A172 (cell line): Measurements from ENCODE around the gene TBC1D5. TPM values are rescaled to one million over a fixed set of nuclear protein-coding genes. Genes with fewer than 3 reads are reported as not detected.

Experiments
- DNase-seq: peaks from one replicate; pipeline ENCODE4 v3.0.0-alpha.2; 2015; ENCODE audit warnings: low spot score
- total RNA-seq: library from RNA; depleted of rRNA; stranded (reverse); fragments of >200 nt; shearing (Covaris generic); gene quantifications from 2 replicates; pipeline ENCODE4 v1.2.3, GENCODE V29; 2014

The TBC1D5 gene
- total RNA-seq, 1 experiment from 2014 or later = 115 TPM

DNA sequence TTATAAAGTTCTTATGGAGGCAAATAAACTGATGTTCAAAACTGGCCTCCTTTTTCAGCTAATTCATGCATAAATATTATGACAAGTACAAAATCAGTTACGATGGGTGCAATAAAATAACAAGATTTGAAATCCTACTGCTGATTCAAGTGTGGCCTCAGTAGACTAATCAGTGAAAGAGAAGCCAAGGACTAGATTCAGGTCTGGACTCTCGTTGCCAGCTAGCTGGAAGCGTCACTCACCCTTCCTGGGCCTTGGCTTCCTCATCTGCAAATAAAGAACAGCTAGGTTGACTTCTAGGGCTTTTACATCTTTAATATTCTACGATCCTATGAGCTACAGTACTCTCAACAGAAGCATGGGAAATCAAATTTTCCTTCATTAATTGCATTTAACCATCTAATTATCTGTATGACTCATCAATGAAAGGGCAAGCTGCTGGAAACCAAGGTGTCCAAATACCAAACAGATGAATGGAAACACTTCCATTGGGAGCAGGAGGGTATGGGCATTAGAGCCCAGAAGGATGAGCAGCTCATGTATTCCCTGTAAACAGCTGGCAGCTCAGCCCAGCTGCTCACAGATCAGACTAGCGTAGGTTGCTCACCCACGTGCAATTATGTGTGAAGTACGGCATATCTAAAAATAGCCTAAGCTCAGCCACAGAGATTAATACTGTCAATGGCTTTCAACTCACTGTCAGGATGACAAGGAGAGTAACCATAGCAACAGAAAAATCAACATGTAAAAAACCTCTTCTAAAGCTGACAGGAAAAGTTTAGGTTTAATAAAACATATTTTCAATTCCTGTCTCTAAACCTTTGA lies 562.8 kb downstream of the TBC1D5 start:
- no peak for DNase-seq

DNA sequence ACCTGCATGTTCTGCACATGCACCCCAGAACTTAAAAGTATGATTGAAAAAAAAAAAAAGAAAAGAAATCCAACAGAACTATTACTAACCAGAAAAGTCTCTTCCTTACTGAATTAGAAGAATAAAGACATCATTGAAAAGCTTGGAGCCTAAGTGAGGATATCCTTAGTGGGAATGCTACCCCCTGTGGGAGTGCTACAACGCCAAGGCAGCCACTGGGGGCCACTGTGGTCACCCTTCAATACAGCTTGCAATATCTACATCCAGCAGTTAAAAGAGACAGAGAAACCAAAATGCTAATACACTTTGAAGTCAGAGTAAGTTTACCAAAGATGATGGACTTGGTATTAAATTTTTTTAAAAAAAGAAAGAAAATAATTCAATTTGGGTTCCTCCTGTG lies 565.7 kb downstream of the TBC1D5 start:
- DNase-seq = no peak

DNA sequence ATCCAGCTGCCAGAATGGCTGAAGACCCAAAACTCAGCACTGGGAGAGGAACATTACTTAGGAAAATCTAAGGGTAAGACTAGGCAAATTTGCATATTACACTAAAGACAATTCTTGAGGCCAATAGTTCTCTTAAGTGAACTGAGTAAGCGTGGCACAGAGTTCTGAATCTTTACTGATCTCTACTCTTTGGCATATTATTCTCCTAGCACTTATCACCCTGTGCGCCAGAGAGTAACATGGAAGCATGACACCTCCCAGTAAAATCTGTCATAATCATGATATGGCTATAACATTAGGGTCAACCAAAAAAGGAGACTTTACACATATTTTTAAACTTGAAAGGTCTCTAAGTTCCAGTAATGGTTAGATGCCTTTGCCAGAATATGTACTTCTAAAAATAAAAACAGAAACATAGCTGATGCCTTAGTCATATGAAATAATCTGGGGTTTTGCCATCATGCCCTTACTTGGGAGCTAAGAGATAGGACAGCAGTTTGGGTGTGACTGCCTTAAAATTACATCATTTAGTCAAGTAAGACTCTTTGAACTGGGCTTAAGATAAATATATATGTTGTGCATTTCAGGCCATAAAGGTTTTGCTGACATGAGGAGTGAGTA lies 567.1 kb downstream of the TBC1D5 start:
- DNase-seq = peak; percentile 90

DNA sequence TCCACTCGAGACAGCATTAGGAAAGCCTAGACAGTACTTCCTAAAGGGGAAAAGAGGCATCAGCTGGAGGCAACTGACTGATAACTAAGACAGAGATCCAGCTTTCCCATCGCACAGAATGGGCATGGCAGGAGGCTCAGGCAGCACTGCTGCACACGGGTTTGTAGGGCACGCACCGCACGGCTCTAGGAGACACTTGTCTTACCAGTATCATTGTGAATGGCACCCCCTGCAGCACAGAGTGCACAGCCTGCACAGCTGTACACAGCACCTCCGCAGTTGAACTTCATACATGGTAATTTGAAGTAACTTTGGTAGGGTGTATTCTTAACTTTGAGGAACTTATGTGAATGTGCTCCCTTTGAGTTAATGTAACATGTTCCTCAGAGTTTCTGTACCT lies 576.1 kb downstream of the TBC1D5 start:
- no peak for DNase-seq

DNA sequence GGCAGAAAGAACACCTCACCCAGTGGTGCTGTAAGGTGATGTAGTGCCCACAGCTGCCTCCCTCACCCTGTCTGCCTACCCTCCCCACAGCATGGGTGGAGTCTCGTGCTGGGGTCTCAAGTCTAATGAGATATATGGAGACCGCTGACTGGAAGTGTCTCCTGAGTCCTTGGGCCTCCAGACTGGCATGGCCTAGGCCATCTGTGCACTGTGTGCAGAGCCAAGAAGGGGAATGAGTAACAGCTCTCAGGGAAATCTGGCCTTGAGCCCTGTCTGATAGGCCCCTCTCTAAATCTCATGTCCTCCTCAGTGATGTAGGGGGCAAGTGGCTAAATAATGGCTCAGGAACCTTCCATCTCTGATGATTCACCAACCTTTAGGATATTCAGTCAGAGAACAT lies 580.3 kb downstream of the TBC1D5 start:
- no peak for DNase-seq

DNA sequence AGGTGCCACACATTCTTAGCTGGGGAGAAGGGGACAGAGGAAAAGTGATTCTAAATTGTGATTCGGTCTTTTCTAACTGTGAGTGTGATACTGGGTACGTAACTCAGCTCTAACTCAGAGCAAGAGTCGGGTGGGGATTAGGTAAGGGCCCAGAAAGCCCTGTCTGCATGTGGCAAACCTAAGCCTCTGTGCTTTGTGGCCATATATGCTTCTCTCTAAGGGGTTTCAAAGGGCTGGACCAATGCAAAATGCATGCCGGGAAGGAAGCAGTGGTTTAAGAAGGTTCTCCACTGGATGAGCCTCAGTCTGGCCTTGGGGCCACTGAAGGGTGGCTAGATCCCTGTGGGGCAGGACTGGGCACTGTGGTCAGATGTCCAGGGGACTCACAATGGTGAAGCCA lies 581.8 kb downstream of the TBC1D5 start:
- DNase-seq = no peak

DNA sequence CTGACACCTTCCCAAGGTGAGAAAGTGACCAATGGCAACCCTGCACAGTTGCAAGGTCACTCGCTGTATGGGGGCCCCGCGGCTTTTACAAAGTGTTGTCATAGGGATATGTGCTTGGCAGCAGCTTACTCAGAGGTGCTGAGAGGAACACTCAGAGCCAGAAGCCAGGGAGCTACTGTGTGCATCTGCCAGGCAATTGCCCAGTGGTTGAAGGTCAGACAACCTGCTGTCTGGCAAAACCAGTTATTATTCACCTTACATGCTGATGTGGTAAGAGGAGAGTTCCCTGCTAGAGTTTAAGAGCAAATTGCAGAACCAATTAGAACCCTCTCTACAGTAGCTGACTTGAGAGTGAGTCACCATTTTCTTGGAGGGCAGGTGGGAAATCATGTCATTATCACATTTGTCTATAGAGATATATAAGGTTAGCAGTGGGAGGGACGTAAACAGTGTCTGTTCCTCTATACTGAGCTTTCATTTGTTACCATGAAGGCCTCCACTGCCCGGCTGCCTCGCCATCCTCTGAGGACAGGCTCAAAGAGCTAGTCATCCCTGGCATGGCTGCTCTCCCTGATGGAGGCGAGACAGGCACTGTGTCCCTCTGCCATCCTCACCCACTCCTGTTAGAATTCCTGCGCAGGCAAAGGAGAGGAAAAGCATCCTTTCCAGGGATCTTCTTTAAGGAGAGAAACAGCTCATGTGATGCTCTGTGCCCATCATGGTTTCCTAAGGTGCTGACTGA lies 583.3 kb downstream of the TBC1D5 start:
- peak; percentile 83 for DNase-seq

DNA sequence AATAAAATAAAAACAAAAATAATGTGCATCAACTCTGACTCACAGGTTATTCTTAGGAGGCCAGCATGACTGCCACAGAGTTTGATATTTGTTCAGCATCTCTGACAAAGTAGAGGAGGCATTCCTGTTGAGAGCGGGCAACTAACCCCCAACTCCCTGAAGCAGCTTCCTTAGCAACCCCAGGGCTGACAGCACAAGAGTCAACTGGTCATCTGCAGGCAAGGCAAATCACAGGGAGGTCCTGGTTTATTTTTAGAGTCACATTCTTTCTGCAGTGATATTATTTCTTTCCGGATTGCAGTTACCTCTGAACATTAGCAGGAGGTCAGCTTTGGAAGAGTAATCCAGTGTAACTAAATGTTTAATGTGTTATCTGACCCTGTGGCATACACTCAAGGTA lies 584.7 kb downstream of the TBC1D5 start:
- peak; percentile 79 for DNase-seq

DNA sequence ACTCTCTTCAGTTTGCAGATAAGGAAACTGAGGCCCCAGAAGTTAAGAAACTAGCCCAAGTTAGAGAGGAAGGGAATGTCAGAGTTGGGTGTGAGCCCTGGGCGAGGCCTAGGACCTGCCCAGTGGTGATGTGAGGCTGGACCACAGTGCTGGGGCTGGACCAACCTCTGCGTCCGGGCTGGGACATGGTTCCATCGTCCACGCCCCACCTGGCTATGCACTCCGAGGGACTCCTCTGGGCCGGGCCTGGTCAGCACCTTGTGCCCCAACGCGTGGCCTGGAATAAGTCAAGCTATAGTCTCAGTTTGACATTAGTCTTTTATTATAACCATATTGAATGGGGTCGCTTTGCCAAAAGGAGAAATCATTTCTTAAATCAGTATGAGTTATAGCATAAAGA lies 585.6 kb downstream of the TBC1D5 start:
- no peak for DNase-seq

DNA sequence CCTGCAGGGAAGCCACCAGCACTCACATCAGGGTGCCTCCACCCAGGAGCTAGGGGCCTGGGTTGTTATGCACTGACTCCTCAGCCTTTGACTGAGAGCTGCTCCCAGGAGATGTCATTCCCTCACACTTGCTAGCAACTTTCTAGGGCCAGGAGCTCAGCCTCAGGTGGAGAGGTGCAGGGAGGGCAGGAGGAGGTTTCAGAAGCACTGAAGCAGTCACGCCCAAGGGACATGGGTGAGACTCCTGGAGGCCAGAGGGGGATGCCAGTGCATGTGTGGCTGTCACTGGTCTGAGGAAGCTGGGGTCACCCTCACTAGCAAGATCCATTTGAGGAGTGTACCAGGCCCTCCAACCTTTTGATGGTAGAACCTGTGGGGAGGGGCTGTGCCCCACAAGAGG lies 586.5 kb downstream of the TBC1D5 start:
- DNase-seq = no peak

DNA sequence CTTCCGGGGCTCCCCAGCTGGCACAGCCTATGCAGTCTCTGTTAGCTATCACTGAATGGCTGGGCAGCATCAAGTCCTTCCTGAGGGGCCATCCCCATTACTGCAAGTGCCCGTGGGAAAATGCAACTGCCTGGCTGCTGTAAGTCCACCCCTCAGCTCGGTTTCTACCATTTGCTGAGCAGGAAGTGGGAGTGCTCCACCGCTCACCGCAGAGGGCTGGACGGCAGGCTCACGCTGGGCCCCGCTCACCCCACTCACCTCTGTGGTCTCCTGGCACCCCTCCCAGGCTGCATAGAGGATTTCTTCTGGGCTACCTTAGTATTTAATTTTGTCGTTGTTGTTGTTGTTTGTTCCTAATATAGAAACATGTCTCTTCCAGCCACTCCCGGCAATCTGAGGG lies 587.5 kb downstream of the TBC1D5 start:
- DNase-seq = no peak

DNA sequence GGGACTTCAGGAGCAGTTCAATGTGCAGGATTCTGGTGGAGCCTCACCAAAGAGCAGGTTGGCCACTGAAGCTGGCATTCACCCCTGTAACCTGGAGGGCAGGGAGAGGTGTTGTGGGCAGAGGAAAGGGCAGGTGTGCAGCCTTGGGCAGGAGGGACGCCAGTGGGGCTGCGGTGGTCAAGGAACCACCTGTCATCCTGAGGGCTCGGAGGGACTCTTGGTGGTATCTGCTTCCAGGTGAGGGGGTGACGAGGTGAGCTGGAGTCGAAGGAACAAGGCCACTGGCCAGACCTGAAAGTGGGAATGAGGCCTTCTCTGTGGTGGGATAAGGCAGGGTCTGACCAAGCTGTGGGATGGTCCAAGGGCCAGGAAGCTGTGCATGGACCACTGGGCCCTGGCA lies 588.2 kb downstream of the TBC1D5 start:
- DNase-seq = no peak

DNA sequence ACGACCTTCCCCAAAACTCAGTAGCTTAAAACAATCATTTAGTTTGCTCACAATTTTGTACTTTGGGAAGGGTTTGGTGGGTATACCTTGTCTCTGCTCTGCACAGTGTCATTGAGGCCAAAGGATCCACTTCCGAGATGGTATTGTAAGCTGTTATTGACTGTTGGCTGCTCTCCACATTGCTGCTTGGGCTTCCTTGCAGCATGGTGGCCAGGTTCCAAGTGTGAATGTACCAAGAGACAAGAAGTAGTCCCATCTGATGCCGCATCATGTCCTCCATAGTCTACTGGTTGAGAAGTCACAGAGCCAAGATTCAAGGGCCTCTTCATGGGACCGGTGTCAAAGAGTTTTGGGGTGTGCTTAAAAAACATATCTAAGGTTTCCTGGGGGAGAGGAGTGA lies 589.2 kb downstream of the TBC1D5 start:
- no peak for DNase-seq

DNA sequence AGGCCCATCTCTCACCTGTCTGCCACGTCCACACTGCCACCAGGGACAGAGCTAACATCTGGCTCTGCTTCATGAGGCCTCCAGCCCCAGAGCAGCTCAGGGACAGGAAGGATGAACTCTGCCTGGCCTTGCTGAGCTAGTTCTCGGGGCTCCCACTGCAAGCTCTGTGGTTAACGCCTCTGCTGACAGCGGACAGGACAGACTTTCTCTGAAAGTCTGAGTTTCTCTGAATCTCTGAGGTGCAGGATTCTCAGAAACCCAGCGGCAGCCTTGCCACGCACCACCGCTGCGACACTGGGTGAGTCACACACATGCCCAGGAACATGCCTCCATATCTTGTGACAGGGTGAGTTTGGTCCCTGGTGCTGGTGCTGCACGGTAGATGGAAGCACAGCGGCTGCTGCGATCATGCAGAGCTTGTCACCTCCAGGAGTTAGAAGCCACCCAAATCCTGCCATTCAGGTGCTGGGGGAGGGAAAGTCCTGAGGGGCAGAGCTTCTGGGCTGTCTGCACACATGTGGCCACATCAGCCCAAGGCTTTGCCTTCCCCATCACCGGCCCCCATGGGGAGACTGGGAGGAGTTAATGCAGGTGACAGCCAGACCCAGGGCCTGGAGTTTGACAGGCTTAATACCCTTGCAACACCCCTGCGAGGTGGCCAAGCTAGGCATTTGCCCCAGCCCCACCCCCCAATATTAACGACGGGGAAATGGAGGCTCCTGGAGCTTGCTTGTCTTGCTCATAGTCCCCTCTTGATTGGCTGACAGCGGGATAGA lies 590.6 kb downstream of the TBC1D5 start:
- no peak for DNase-seq

DNA sequence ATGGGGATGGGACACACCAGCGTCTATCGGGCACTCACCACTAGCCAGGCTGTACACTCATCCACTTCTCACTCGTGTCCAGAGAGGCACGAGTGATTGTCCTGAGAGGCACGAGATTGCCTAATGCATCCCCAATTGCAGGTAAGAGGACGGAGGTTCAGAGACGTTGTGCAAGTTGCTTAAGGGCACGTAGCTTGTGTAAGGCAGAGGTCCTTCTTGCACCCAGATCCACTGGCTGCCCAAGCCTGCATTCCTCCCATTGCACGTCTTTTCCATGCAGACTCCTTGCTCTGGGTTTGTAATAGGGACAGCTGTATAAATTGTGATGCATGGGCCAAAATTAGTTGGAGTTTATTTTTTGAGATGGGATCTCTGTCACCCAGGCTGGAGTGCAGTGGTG lies 593.4 kb downstream of the TBC1D5 start:
- DNase-seq = no peak

DNA sequence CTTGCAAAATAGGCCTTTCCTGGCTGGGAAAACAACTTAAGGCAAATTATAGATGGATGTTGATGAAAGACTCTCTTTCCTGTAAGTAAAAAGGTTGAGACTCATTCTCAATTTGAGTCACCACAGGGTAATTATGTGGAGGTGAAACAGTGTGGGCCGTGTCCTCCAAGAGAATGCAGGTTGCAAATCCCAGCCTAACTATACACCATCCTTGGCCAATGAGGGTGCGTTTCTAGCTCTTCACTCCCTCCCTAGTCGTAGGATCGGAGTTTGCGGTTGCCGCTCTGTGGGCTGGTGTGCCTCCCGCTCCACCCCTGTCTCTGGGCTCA lies 597.8 kb downstream of the TBC1D5 start:
- DNase-seq = no peak

DNA sequence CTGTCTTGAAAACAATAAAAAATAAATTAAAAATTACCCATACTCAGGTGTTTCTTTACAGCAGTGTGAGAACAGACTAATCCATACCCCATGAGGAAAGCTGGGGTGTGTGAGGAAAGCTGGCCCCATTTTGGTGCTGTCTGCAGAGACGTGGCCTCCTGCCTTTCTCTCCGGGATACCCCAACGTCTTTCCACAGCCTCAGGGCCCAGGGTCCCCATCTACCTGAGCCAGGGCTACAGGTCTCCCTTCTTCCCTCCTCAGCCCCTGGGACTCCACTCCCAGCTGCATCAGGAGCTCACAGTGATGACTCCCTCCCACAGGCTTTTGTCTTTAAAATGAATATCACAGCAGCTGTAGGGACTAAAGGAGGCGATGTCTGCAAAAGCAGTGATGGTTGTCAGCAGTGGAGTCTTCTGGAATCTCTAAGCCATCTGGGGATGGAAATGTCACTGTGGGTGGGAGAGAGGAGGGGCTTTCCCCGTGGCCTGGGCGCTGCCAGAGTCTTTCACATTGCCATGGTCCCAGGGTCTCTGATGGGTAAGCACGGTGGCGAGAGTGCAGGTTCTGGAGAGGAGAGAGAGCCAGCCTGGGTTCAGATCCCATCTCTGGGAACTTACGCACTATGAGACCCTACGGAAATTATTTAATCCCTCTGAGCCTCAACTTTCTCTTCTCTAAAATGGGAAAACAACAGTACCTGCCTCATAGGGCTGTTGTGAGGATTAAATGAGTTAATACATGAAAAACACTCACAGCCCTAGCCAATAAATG lies 598.4 kb downstream of the TBC1D5 start:
- DNase-seq = no peak

DNA sequence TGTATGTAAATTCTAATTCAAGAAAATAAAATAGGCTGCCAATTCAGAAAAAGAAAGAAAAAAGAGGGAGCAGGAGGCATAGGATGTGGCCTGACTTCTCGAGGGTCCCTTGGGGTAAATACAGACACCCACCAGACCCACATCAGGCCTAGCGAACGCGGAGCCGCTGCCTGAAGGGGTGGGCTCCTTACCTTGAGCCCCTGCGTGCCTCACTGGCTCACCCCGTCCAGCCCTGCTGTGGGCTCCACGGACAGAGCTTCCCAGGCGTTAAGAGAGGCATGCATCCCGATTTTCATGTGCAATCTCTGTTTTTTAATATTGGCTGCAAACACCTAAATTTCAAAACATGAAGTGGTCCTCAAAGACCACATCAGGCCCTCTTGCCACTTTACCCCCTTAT lies 599.9 kb downstream of the TBC1D5 start:
- no peak for DNase-seq

DNA sequence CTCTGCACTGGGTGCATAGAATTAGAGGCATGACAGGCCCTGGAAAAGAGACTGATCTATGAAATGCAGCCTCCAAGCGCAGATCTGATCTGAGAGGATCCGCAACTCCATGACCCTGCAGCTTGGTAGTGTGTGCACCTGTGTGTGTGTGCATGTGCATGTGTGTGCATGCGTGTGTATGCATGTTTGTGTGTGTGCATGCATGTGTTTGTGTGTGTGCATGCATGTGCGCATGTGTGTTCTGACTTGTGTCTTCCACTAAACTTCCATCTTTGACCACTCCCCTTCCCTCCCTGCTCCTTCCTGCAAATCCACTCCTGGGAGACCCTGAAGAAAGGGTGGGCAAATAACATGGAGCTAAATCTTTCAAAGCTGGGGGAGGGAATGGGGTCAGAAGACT lies 600.7 kb downstream of the TBC1D5 start:
- no peak for DNase-seq

DNA sequence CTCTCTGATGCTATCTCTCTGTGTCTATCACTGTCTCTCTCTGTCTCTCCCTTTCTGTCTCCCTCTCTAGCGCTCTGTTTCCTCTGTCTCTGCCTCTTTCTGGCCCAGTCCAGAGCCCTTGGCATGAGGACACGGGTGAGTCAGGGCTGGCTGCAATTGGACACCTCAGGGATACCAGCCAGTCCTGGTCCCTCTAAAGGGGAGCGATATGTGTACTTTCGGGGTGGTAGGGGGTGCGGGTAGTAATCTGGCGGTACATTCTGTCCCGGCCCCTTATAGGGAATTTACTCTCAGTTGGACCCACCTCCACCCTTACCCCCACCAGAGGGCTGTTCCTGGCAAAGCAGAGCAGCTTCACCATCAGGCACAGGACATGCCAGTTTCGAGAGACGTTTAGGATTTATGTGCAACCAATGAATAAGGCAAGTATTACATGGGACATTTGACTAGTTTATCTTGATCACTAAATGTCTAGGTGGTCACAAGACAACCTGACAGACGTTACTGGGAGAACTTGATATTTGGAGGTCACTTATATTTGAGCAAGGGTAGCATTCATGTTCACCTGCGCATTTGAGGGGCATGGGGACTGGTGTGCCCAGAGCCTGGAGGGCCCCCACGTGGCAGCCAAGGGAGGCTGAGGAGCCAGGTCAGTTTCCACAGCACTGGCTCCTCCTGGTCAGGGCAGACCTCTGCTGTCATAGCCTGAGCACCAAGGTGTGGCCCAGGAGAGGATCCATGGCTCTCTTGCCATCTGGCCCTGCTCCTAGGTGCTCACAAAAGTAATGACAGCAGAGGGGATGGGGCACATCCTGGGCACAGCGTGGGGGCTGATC lies 601.5 kb downstream of the TBC1D5 start:
- no peak for DNase-seq
